Activated T-cell treated with anti-CD3 and anti-CD28 coated beads, Interleukin-2, amount 50 U/mL, for 4 hours (primary cell): ENCODE results near the gene BRDT. TPM values are rescaled to one million over a fixed set of nuclear protein-coding genes. Genes with fewer than 3 reads are reported as not detected.
A peak's percentile ranks its signal among the peaks of the same experiment; 100 is the strongest.
"Not testable (repeated sequence)": the region's sequence is repeated elsewhere in the genome, so short reads cannot be mapped to it uniquely, and the experiment has no call there.

Source experiments
- ATAC-seq, 2 donors: fragments of 200-7000 bp; cut with Tn5 transposase; one replicate each; pipeline ENCODE4 v1.10.0; 2021
- DNase-seq: peaks from one replicate; pipeline ENCODE4 v3.0.0-alpha.2; 2020
- H3K27me3 Mint-ChIP-seq: one replicate; pipeline ENCODE4 v1.8.0; 2021; ENCODE audit warnings: low read depth, mixed read lengths
- H3K36me3 Mint-ChIP-seq: one replicate; pipeline ENCODE4 v1.8.0; 2022; ENCODE audit warnings: mixed read lengths; ENCODE audit not compliant: insufficient read depth
- H3K4me1 Mint-ChIP-seq: one replicate; pipeline ENCODE4 v1.8.0; 2021; ENCODE audit warnings: low read depth, mixed read lengths
- H3K4me3 Mint-ChIP-seq: one replicate; pipeline ENCODE4 v1.8.0; 2021; ENCODE audit warnings: mild to moderate bottlenecking, moderate library complexity, mixed read lengths
- H3K9me3 Mint-ChIP-seq: one replicate; pipeline ENCODE4 v1.8.0; 2021; ENCODE audit warnings: mixed read lengths
- total RNA-seq, 3 donors: library from RNA; stranded (reverse); gene quantifications; one replicate each; pipeline ENCODE4 v1.2.1, GENCODE V29; 2021

BRDT gene
- total RNA-seq, 3 donors from 2014 or later, result not detected

DNA sequence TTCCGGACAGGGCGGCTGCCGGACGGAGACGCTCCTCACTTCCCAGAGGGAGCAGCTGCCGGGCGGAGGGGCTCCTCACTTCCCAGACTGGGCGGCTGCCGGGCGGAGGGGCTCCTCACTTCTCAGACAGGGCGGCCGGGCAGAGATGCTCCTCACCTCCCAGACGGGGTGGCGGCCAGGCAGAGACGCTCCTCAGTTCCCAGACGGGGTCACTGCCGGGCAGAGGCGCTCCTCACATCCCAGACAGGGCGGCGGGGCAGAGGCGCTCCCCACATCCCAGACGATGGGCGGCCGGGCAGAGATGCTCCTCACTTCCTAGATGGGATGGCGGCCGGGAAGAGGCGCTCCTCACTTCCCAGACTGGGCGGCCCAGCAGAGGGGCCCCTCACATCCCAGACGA is 76.8 kb downstream of the BRDT start:
- peaks cover 14% of the 10 kb centered on the region for H3K4me1 Mint-ChIP-seq
- peaks cover 35% of the 10 kb centered on the region for H3K27me3 Mint-ChIP-seq
- H3K36me3 Mint-ChIP-seq, H3K9me3 Mint-ChIP-seq, H3K4me3 Mint-ChIP-seq, DNase-seq, ATAC-seq: not testable (repeated sequence)

DNA sequence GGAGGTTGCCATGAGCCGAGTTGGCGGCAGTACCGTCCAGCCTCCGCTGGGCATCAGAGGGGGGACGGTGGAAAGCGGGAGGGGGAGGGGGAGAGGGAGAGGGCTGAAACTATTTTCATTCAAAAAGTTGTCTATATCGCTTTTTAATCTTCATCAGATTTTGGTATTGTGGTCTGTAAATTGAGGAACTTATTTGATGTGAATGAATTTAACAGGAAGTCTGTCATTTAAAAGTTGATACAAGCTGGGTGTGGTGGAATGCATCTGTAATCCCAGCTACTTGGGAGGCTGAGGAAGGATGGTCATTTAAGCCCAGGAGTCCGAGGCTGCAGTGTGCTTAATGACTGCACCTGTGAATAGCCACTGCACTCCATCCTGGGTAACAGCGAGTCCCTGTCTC is 77.6 kb downstream of the BRDT start:
- H3K4me3 Mint-ChIP-seq, result no peak overlapping the region
- H3K4me1 Mint-ChIP-seq, result peaks cover 15% of the 10 kb centered on the region
- peaks cover 35% of the 10 kb centered on the region for H3K27me3 Mint-ChIP-seq
- ATAC-seq (no peak), DNase-seq (no peak)
- H3K9me3 Mint-ChIP-seq, result no peaks in the 10 kb centered on the region
- no peaks in the 10 kb centered on the region for H3K36me3 Mint-ChIP-seq

DNA sequence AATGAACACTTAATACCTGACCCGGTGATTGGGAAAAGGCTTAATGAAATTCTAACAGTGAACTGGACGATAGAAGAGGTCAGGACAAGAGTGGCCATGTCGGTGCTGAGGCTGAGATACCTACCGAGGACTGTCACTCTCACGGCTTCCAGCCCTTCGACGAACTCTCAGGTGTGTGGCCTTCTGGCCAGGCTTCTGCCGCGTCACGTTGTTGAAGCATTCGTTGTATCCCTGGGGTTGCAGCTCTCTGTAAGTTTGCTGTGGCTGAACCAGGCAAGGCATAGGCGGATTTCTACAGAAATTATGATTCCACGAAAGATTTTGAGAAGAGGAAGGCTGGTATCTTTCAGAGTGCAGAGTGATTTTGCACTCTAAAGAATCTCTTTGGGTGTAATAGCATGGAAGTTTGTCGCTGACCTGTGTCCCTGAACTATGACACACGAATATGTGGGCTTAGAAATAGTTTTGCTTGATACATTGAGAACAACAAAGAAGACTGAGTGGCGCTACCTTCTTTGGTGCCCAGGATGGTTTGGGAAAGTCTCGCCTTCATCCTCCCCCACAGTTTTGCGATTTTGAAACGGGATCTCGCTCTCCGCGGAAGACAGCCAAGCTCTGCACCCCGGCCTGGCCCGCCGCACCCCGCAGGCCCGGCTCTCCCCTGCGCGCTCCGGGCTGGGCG is 80.2 kb downstream of the BRDT start:
- peaks cover 15% of the 10 kb centered on the region for H3K4me1 Mint-ChIP-seq
- DNase-seq, result no peak
- H3K4me3 Mint-ChIP-seq, result peak overlapping the region; percentile 74
- no peaks in the 10 kb centered on the region for H3K36me3 Mint-ChIP-seq
- H3K9me3 Mint-ChIP-seq, result no peaks in the 10 kb centered on the region
- ATAC-seq, result no peak
- peaks cover 29% of the 10 kb centered on the region for H3K27me3 Mint-ChIP-seq

DNA sequence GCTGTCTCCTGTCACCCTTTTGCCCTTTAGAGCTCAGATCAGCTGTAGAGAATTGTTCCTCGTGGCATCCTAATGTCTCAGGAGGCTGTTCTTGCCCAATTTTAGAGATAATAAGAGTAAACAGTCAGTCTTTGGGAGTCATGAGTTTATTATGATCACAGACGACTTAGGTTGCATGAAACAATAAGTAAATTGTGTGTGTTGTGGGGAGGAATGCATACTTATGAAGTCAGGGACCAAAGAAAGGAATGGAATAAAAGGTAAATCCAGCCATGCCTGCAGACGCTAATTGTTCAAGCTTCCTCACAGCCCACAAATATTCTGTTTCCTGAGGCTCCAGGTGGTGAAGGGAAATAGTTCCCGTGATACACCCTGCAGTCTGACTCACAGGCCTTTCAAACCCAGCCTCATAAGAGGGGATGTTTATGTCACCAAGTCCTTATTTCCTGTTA is 81.5 kb downstream of the BRDT start:
- no peaks in the 10 kb centered on the region for H3K9me3 Mint-ChIP-seq
- H3K4me1 Mint-ChIP-seq, result peaks cover 15% of the 10 kb centered on the region
- no peaks in the 10 kb centered on the region for H3K36me3 Mint-ChIP-seq
- DNase-seq, result no peak
- H3K4me3 Mint-ChIP-seq, result peak overlapping the region; percentile 68
- H3K27me3 Mint-ChIP-seq, result peaks cover 28% of the 10 kb centered on the region
- ATAC-seq, result peak in 1 of 2 donors; percentile 36

DNA sequence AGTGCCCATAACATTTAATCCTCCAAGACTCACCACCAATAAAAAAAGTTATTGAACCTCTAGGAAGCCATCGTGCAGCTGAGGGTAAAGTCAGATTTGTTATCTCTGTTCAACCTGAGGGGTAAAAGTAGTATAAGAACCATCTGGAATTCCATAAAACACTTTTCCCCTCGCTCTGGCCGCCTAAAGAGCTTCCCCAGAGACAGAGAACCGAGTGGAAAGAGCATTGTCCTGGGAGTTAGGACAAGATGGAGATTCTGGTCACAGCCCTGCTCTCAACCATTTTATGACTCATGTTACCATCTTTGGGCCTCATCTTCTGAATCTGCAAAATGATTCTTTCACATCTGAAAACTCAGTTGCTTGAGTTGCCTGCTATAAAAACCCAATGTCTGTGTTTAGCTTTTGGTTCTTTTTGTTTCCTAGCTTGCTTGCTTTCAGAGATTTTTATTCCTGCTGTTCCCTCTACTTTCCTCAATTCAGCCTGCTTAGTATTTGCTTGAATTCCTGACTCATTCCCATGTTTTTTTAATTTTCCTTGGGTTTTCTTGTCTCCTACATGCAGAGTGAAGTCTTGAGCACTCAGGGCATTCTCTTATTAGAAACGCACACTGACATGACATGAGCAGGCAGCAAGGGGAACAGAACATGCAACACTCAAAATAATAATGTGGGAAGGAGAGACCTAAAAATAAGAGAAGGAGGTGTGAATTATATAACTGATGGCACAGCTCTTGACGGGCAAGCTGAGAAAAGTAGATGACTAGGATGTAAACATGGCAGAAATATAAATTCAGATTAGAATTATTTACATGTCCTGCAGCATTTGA is 82.3 kb downstream of the BRDT start:
- H3K27me3 Mint-ChIP-seq, result peaks cover 29% of the 10 kb centered on the region
- DNase-seq (no peak), ATAC-seq (no peak)
- no peaks in the 10 kb centered on the region for H3K36me3 Mint-ChIP-seq
- no peak overlapping the region for H3K4me3 Mint-ChIP-seq
- no peaks in the 10 kb centered on the region for H3K9me3 Mint-ChIP-seq
- peaks cover 15% of the 10 kb centered on the region for H3K4me1 Mint-ChIP-seq

DNA sequence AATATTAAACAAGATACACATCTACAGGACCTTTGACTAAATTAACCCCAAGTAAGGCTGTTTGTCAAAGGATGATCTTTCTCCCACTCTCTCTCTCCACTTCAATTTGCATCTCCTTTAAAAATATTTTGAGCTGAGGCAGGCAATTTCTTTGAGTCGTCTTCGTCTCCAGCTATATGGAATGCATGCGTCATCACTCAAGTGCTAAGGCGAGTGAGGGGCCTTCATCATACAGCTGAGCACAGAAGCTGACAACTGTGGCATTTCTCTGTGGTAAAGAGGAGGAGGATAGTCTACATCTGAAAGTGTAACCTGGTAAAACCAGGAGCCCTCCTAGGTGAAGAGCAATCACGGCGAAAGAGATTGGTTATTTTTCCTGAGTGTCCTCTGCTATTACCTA is 88.2 kb downstream of the BRDT start:
- no peak for ATAC-seq
- Mint-ChIP-seq H3K27me3 (peaks cover 5% of the 10 kb centered on the region), H3K36me3 (no peaks in the 10 kb centered on the region), H3K4me1 (no peaks in the 10 kb centered on the region), H3K4me3 (no peak overlapping the region), H3K9me3 (no peaks in the 10 kb centered on the region)
- no peak for DNase-seq

DNA sequence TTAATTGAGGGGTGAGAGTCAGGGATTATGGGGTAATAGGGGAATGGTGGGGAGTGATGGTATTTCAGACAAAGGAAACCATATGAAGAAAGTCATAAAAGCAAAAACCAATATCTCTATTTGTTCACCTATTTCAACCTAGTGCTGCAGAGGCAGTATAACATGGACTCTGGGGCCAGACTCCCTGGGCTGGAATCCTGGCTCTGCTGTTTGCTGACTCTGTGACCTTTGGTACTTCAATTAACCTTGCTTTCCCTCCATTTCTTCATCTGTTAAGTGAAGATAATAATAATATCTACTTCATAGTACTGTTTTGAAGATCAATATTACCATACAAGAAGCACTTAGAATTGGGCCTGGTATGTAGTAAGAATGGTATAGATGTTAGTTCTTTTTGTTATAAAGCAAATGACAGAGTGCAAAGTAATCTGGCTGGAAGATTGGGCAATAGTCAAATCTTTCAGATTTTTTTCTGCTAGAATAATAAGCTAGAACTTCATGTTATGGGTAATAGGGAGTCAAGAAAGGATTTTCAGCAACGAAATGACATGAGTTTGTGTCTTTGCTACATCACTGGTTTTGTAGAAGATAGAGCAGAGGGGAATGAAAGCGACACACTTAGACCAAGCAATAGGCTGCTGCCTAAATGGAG is 89.6 kb downstream of the BRDT start:
- H3K27me3 Mint-ChIP-seq, result peaks cover 7% of the 10 kb centered on the region
- ATAC-seq (no peak), DNase-seq (no peak)
- no peaks in the 10 kb centered on the region for H3K9me3 Mint-ChIP-seq
- H3K4me3 Mint-ChIP-seq, result no peak overlapping the region
- H3K4me1 Mint-ChIP-seq, result no peaks in the 10 kb centered on the region
- H3K36me3 Mint-ChIP-seq, result no peaks in the 10 kb centered on the region

DNA sequence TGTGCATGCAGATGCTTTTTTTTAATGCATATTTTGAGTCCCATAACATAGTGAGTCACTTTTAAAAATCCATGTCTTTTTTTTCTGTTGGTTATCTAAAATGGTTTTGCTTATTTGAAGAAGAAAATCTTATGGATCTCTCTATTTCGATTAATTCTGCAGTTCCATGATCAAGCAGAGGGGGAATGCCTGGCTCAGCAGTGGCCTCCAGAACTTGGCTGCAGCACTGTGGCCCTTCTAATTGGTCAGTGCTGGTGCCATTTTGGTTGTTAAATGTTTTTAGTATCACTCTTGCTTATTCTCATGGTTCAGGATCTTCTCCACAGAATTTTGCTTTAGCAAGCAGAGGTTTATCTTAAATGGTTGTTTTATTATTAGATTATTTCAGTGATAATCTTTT is 91.8 kb downstream of the BRDT start:
- no peaks in the 10 kb centered on the region for H3K9me3 Mint-ChIP-seq
- ATAC-seq, result no peak
- peaks cover 5% of the 10 kb centered on the region for H3K27me3 Mint-ChIP-seq
- H3K36me3 Mint-ChIP-seq, result no peaks in the 10 kb centered on the region
- no peak for DNase-seq
- no peak overlapping the region for H3K4me3 Mint-ChIP-seq
- H3K4me1 Mint-ChIP-seq, result no peaks in the 10 kb centered on the region

DNA sequence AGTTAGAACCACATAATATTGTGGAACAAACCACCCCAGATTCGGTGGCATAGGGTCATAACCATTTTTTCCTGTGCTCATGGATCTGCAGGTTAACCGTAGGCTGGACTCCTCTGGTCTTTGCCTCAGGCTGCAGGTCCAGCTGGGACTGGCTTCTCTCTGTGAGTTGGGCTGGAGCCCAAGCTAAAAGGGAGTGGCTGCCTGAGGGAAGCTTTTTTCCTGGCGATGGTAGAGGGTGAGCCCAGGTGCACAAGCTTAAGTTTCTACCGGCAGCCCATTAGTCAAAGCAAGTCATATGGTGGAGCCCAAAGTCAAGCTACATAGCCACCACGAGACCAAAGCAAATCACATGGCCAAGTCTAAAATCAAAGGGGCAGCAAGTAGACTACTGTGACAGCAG is 94.4 kb downstream of the BRDT start:
- Mint-ChIP-seq H3K27me3 (peaks cover 2% of the 10 kb centered on the region), H3K4me1 (no peaks in the 10 kb centered on the region), H3K9me3 (no peaks in the 10 kb centered on the region), H3K36me3 (no peaks in the 10 kb centered on the region), H3K4me3 (no peak overlapping the region)
- ATAC-seq (no peak), DNase-seq (no peak)

DNA sequence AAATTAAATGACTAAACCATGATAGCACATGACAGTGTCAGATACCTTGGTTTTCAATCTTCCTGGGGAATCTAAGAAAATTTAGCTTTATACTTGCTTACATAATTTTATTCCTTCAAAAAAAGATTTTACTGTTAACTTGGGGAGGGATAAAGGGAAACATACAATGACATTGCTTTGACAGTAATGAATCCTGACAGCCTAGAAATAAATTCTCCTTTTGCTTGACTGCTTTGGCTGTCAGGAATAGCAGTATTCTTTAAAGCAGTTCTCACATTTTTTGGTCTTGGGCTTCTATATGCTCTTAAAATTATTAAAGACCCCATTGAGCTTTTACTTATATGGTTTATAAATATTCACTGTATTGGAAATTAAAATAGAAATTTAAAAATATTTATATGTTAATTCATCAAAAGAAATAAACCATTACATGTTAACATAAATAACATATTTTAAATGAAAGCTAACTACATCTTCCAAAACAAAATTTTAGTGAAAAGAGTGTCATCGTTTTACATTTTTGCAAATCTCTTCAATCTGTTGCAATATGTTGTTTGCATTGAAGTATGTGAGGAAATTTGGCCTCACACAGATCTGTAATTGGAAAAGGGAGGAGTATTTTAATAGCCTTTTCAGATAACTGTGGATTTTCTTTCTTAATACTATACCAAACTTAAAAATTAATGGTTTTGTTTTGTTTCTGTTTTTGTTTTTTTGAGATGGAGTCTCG is 96.7 kb downstream of the BRDT start:
- DNase-seq (no peak), ATAC-seq (no peak)
- no peak overlapping the region for H3K4me3 Mint-ChIP-seq
- peaks cover 2% of the 10 kb centered on the region for H3K27me3 Mint-ChIP-seq
- no peaks in the 10 kb centered on the region for H3K36me3 Mint-ChIP-seq
- no peaks in the 10 kb centered on the region for H3K4me1 Mint-ChIP-seq
- H3K9me3 Mint-ChIP-seq, result no peaks in the 10 kb centered on the region

DNA sequence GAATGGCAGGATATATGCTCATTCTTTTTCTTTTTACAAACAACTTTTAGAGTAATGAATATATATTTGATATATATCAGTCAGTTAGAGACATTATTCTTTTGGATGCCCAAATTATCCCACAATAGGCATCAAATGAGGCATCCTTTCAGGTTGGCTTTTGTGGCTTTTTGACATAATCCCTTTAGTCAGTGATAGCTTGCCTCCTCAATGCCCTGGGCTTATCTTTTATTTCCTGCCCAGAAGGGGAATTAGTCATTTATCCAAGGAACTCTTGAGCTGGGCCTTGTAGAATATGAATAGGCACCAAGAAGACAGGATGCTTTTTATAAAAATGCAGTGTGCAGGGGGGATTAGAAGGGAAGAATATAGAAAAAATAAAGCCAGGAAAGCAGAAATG is 102.7 kb downstream of the BRDT start:
- Mint-ChIP-seq H3K36me3 (no peaks in the 10 kb centered on the region), H3K27me3 (peaks cover 2% of the 10 kb centered on the region), H3K4me3 (no peak overlapping the region), H3K9me3 (no peaks in the 10 kb centered on the region), H3K4me1 (no peaks in the 10 kb centered on the region)
- ATAC-seq, result no peak
- DNase-seq, result no peak

Other genes with a start within 250 kb of the BRDT start
- 10 to 100 TPM; 18.9 to 34.1 (median 20.0) TPM for gene TGFBR3, start 63.2 kb upstream of the BRDT start, total RNA-seq
- gene EPHX4, start 80.6 kb downstream of the BRDT start, total RNA-seq, result under 1 TPM; 0.25 to 0.50 (median 0.33) TPM
- gene SETSIP, start 126.0 kb downstream of the BRDT start, total RNA-seq, result not detected
- under 1 TPM; 0.33 to 0.35 (median 0.34) TPM for gene BTBD8, start 130.9 kb downstream of the BRDT start, total RNA-seq